ENCODE results near the gene CCNK.

DNA sequence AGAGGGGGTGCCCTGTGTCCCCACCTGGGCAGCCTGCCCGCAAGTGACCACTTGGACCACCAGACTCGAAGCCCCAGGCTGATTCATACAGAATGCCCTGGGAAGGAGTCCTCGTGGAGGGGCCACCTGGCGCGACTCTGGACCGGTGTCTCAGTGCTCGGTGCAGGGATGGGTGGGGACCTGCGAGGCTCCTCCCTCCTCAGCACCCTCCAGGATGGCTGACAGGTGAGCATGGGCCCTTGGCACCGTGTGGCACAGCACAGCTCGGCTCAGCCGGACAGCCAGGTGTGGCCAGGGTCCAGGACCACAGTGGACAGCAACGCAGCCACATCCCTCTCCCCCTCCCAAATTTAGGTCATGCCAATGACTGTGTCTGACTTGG lies 44.5 kb downstream of the CCNK start:
- TF ChIP-seq, protein P1, sequence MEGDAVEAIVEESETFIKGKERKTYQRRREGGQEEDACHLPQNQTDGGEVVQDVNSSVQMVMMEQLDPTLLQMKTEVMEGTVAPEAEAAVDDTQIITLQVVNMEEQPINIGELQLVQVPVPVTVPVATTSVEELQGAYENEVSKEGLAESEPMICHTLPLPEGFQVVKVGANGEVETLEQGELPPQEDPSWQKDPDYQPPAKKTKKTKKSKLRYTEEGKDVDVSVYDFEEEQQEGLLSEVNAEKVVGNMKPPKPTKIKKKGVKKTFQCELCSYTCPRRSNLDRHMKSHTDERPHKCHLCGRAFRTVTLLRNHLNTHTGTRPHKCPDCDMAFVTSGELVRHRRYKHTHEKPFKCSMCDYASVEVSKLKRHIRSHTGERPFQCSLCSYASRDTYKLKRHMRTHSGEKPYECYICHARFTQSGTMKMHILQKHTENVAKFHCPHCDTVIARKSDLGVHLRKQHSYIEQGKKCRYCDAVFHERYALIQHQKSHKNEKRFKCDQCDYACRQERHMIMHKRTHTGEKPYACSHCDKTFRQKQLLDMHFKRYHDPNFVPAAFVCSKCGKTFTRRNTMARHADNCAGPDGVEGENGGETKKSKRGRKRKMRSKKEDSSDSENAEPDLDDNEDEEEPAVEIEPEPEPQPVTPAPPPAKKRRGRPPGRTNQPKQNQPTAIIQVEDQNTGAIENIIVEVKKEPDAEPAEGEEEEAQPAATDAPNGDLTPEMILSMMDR (conservative IDR thresholded peaks at IDR 0.05) = no peak
- no peak for TF ChIP-seq EZH2 (IDR thresholded peaks at IDR 0.05; ENCODE audit: low read depth)
